IPS DF 19.7 (cell line): ENCODE results near the gene ZKSCAN1.
A peak's percentile ranks its signal among the peaks of the same experiment; 100 is the strongest.

Source experiments
- DNase-seq: peaks from one replicate; pipeline ENCODE4 v3.0.0-alpha.2; 2013; ENCODE audit warnings: low read depth, low spot score

The ZKSCAN1 gene

GRCh38 chr7:100035876-100036275 is 20.5 kb downstream of the ZKSCAN1 start:
- DNase-seq: no peak

- DNase-seq: no peak
Observed at GRCh38 chr7:100038326-100038725, 22.9 kb downstream of the ZKSCAN1 start.

- no peak for DNase-seq
Observed at GRCh38 chr7:100040575-100040974, 25.2 kb downstream of the ZKSCAN1 start.

GRCh38 chr7:100044718-100045117 is 29.3 kb downstream of the ZKSCAN1 start:
- DNase-seq: no peak

GRCh38 chr7:100048680-100049079 is 33.3 kb downstream of the ZKSCAN1 start:
- DNase-seq: no peak

- peak; percentile 45 for DNase-seq
Observed at GRCh38 chr7:100049441-100050291, 34.3 kb downstream of the ZKSCAN1 start, which contains the start of gene ZSCAN21. TSS of gene ZSCAN21 (plus strand) at chr7:100049774. CDS start at chr7:100057007, 7,233 bp downstream.

GRCh38 chr7:100051611-100052010 is 36.2 kb downstream of the ZKSCAN1 start:
- no peak for DNase-seq

- no peak for DNase-seq
Observed at GRCh38 chr7:100053215-100053614, 37.8 kb downstream of the ZKSCAN1 start.

GRCh38 chr7:100057006-100057405 is 41.6 kb downstream of the ZKSCAN1 start:
- no peak for DNase-seq

GRCh38 chr7:100059251-100059739 is 43.9 kb downstream of the ZKSCAN1 start:
- DNase-seq: no peak

GRCh38 chr7:100061518-100062193 is 46.3 kb downstream of the ZKSCAN1 start:
- DNase-seq: no peak

- DNase-seq: no peak
Observed at GRCh38 chr7:100063376-100063775, 48.0 kb downstream of the ZKSCAN1 start.

- no peak for DNase-seq
Observed at GRCh38 chr7:100064162-100064561, 48.8 kb downstream of the ZKSCAN1 start.

- DNase-seq: no peak
Observed at GRCh38 chr7:100065452-100066186, 50.2 kb downstream of the ZKSCAN1 start.

GRCh38 chr7:100066953-100067352 is 51.6 kb downstream of the ZKSCAN1 start:
- DNase-seq: no peak

- DNase-seq: no peak
Observed at GRCh38 chr7:100069991-100070390, 54.6 kb downstream of the ZKSCAN1 start.

GRCh38 chr7:100071018-100071723 is 55.8 kb downstream of the ZKSCAN1 start:
- DNase-seq: no peak

- DNase-seq: no peak
Observed at GRCh38 chr7:100072462-100072861, 57.1 kb downstream of the ZKSCAN1 start.

- DNase-seq: no peak
Observed at GRCh38 chr7:100074841-100075240, 59.4 kb downstream of the ZKSCAN1 start.

- no peak for DNase-seq
Observed at GRCh38 chr7:100075418-100075817, 60.0 kb downstream of the ZKSCAN1 start.

- DNase-seq: no peak
Observed at GRCh38 chr7:100077205-100077604, 61.8 kb downstream of the ZKSCAN1 start.
